GM21619 (cell line): ENCODE measurements around the gene TTLL5.

Source experiments
- ATAC-seq: cut with Tn5 transposase; IDR thresholded peaks from one replicate; pipeline ENCODE4 v1.9.1; 2021; ENCODE audit not compliant: unreplicated experiment

The TTLL5 gene

DNA sequence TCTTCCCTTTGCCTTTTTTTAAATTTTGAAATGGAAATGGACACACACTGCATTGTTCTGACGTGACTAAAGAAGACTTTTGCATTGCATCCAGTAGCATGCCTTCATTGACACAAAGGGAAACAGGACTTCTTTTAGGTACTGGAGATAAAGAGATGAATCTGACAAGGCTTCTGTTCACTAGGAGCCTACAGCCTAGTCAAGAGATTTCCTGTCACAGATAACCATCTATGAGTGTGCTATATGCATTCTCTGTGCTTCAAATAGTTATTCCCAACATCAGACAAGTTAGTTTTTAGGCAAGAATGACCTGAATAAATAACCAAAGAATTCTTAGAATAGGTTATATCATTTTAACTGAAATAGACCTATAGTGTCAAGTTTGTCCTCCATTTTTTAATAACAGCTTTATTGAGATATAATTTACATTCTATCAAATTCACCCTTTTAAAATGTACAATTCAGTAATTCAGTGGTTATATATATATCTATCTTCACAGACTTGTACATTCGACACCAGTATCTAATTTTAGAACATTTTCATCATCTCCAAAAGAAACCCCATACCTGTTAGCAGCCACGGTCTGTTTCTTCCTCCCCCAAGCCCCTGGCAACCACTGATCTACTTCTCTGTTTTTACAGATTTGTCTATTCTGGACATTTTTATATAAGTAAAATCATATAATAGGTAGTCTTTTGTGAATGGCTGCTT, 122.7 kb downstream of the TTLL5 start:
- ATAC-seq, result no peak

GRCh38 chr14:75784314-75784686, 123.3 kb downstream of the TTLL5 start:
- no peak for ATAC-seq

DNA sequence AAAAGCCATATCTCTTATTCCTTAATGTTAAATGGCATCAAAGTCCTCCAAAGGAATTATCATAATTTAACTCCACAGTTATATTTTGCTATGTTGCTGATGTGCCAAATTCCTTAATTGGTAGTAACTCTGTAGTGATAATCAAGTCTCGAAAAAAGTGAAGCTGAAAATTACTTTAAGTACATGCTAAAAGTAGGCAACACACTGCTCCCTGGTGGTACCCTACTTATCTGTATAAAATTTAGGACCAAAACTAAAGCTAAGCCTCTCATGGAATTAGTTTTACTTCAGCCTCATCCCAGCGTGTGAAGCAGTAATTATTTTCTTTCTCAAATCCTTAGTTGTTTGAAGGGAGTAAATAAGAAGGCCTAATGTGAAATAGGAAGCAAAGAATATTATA, 132.8 kb downstream of the TTLL5 start:
- no peak for ATAC-seq

- no peak for ATAC-seq
Observed at GRCh38 chr14:75794615-75795038, 133.6 kb downstream of the TTLL5 start.

DNA sequence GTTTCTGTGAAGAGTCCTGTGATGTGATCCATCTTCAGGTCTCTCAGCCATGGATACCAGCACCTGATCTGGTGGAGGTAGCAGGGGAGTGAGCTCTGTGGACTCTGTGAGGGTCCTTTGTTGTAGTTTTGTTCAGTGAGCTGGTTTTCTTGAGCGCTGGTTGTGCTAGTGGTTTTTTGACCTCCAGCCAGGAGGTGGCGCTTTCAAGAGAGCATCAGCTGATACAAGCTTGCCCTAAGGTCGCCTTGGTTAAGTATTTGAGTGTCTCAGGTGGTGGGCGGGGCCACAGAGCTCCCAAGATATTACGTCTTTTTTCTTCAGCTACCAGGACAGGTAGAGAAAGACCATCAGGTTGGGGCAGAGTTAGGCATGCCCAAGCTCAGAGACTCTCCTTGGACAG, 139.7 kb downstream of the TTLL5 start:
- no peak for ATAC-seq

- ATAC-seq, result no peak
Observed at GRCh38 chr14:75802486-75802885, 141.4 kb downstream of the TTLL5 start.

- no peak for ATAC-seq
Observed at GRCh38 chr14:75803765-75804164, 142.7 kb downstream of the TTLL5 start.

DNA sequence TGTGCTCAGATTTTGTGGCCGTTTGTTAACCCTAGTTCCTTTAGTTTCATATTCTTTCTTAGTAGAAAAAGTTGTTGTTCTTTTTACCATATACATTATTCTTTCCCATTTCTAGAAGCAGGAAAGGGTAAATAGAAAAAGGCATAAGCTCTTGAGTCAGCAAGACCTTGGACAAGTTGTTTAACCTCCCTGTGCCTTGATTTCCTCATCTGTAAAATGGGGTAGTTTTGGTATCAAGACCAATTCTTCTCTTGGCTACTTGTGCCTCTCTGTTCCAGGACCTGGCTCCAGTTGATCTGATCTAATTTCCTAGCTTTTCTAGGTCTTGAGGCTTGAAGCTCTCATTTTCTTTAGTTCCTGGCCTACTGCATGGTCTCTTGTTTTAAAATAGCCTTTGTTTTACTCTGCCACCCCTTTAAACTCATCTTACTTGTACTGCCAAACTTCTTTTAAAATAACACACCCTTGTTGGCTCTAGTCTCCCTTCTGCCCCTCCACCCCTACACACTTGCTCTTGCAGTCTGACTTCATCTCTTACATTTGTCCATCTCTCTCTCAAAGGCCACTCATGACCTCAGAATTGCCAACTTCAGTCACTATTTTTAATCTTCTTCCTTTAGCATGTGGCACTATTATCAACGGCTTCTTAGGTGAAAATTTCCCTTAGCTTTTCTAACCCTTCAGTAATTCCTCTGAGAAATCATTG, 143.7 kb downstream of the TTLL5 start:
- no peak for ATAC-seq

GRCh38 chr14:75805646-75806045, 144.6 kb downstream of the TTLL5 start:
- ATAC-seq, result no peak

- ATAC-seq, result no peak
Observed at GRCh38 chr14:75806352-75806832, 145.3 kb downstream of the TTLL5 start.

GRCh38 chr14:75807667-75808360, 146.8 kb downstream of the TTLL5 start:
- ATAC-seq, result no peak

DNA sequence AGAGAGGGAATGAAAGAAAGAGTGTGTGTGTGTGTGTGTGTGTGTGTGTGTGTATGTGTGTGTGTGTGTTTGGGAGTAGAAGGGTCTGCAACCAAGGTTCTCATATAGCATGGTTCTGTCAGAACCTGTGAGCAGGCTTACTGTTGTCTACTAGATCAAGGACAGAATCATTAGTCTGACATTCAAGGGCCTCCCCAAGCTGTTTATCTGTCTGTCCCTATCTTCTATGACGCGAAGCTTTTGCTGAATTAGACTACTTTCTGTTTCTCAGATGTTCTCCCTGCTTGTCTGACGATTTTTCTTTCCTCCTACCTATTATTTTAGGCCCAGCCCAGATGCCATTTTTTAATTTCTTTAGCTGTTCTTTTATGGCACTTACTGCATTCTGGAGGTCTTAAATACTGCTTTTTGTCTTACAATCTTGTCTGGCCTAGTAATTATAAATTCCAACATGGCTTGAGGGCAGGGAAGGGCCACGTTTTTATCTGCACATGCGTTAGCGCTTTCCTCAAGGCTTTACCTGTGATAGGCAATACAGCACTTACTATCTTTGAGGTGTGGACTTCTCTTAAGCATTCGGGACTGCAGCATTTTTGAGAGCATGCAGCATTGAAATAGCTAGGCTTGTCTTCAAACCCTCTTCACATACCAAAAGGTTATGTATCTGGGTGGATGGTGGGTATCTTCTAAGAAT, 150.2 kb downstream of the TTLL5 start:
- ATAC-seq, result no peak

- ATAC-seq, result no peak
Observed at GRCh38 chr14:75811872-75812499, 150.9 kb downstream of the TTLL5 start.

- no peak for ATAC-seq
Observed at GRCh38 chr14:75812622-75813021, 151.6 kb downstream of the TTLL5 start.

DNA sequence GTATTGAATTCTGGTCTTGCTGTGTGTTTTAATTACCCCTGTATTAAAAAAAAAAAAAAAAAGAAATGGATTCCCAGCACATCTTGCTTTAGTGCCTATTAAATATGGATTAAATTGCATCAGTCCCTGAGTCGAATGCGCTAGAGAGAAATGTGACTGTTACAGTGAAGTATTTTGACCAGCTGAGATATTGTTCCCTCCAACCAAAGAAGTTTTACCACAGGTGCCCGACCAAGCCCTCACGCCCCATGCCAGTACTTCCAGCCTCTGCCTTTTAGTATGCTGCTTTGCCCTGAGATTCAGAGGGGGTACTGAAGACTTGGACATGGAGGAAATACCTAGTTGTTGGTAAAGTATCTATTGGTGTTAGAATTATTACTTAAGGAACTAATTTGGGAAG, 159.7 kb downstream of the TTLL5 start:
- no peak for ATAC-seq

GRCh38 chr14:75821831-75822521, 160.9 kb downstream of the TTLL5 start:
- ATAC-seq, result no peak

- ATAC-seq, result no peak
Observed at GRCh38 chr14:75822522-75823141, 161.6 kb downstream of the TTLL5 start.

DNA sequence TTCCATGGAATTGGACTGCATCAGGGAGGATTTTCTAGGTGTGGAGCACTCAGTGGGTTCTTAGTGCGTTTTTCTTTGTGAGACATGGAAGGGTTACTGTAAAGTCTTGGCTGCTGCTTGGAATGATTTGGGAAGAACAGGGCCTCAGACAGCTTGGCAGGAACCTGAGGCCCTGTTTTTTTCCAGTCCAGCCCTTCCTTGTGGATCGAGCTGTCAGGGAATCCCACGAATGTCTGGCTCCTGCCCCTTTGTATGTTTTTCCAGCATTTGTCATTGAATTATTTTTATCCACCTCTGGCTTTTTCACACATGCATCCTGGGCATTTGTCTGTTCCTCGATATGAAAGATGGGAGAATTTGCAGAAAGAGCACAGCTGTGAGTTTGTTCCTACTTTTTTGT, 162.3 kb downstream of the TTLL5 start:
- ATAC-seq, result no peak

DNA sequence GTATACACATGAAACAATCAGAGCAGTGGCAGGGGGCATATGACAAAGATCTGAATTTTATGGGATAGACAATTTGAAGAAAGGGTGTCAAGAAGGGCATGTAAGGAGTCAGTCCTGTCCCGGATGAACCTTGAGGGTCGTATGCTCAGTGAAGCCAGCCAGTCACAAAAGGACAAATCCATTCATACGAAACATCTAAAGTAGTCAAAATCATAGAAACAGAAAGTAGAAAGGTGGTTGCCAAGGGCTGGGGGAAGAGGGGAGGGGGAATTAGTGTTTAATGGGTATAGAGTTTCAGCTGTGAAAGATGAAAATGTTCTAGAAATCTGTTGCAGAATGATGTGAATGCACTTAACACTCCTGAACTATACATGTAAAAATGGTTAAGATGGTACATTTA, 163.3 kb downstream of the TTLL5 start:
- ATAC-seq, result no peak

DNA sequence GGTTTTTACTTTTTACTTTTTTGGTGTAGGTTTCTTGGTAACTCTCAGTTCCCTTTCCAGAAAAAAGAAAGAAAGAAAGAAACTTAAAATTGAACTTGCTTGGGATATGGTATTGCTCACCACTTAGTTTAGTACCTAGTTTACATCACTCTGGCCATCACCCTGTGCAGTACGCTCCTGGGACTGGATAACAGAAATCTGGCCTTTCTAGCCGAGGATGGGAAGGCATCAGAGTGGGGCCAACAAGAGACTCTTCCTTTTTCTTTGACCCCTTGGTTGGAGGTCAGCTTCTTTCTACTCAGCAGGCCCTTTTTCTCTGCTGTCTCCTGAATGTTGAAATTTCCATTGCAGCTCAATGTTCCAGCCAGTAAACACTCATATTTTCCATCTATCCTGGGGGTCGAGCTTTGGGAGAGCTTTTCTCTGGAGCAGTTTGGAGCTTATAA, 164.1 kb downstream of the TTLL5 start:
- no peak for ATAC-seq
